HG03442 (cell line): ENCODE measurements around the gene PTPRC.
"Not testable (repeated sequence)": the region's sequence is repeated elsewhere in the genome, so short reads cannot be mapped to it uniquely, and the experiment has no call there.

Experiments used
- ATAC-seq: cut with Tn5 transposase; IDR thresholded peaks from one replicate; pipeline ENCODE4 v1.9.1; 2021; ENCODE audit warnings: mild to moderate bottlenecking, moderate library complexity; ENCODE audit not compliant: unreplicated experiment

Gene PTPRC, protein sequence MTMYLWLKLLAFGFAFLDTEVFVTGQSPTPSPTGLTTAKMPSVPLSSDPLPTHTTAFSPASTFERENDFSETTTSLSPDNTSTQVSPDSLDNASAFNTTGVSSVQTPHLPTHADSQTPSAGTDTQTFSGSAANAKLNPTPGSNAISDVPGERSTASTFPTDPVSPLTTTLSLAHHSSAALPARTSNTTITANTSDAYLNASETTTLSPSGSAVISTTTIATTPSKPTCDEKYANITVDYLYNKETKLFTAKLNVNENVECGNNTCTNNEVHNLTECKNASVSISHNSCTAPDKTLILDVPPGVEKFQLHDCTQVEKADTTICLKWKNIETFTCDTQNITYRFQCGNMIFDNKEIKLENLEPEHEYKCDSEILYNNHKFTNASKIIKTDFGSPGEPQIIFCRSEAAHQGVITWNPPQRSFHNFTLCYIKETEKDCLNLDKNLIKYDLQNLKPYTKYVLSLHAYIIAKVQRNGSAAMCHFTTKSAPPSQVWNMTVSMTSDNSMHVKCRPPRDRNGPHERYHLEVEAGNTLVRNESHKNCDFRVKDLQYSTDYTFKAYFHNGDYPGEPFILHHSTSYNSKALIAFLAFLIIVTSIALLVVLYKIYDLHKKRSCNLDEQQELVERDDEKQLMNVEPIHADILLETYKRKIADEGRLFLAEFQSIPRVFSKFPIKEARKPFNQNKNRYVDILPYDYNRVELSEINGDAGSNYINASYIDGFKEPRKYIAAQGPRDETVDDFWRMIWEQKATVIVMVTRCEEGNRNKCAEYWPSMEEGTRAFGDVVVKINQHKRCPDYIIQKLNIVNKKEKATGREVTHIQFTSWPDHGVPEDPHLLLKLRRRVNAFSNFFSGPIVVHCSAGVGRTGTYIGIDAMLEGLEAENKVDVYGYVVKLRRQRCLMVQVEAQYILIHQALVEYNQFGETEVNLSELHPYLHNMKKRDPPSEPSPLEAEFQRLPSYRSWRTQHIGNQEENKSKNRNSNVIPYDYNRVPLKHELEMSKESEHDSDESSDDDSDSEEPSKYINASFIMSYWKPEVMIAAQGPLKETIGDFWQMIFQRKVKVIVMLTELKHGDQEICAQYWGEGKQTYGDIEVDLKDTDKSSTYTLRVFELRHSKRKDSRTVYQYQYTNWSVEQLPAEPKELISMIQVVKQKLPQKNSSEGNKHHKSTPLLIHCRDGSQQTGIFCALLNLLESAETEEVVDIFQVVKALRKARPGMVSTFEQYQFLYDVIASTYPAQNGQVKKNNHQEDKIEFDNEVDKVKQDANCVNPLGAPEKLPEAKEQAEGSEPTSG (N-terminal part only)

GRCh38 chr1:198638894-198639635, at the start of gene PTPRC:
PTPRC (plus strand) TSS chr1:198639040; CDS start chr1:198639269, 229 bp downstream.
- peak; percentile 68 for ATAC-seq

DNA sequence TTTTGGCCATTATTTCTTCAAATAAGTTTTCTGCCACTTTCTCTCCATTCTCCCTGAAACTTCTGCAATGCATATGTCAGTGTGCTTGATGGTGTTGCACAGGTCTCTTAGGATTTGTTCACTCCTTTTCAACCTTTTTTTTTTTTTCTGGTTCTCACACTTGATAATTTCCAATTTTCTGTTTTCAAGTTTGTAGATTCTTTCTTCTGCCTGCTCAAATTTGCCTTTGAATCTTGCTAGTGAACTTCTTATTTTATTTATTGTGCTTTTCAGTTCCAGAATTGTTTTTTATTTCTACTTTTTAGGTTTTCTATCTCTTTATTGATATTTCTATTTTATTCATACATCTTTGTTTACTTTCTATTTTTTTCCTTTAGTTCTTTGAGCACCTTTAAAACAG, 48.4 kb upstream of the PTPRC start:
- ATAC-seq, result no peak

DNA sequence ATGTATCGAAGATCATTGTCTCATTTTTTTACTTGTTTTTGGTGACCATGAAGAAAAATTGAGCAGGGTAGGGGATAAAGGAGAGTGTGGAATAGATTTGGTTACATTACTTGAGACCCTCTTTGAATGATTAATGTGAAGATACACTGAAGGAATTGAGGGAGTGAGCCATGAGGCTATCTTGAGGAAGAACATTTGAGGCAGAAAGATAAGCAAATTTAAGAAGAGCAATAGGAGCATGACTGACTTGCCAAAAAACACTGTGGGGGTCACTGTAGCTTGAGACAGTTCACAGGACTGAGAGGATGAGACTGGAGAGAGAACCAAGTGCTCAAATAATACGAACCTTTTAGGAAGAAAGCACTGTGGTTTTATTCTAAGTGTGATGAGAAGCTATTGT, 43.1 kb upstream of the PTPRC start:
- ATAC-seq, result no peak

DNA sequence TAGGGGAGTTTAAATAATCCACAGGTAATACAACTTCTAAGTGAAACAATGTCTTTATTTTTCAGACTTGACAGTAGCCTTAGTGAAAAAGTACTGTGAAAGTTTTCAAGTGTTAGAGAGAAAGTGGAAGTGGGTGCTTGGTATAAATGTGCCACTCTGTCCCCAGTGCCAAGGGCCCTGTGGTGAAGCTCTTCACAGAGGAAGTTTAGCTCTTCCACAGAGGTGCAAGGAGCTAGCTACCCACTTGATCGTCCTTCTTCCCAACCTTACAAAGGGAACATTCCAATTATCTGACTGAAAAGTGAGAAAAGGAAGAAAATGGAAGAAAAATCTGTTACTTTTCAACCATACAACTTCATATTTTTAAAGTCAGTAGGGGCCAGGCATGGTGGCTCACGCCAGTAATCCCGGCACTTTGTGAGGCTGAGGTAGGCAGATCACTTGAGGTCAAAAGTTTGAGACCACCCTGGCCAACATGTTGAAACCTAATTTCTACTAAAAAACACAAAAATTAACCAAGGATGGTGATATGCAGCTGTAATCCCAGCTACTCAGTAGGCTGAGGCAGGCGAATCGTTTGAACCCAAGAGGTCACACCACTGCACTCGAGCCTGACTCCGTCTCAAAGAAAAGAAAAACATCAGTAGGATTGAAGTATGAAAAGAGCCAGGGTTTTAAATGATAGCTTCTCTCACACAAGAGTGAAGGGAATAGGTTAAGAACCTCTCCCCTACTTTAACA, 41.0 kb upstream of the PTPRC start:
- peak; percentile 31 for ATAC-seq

GRCh38 chr1:198598796-198599321, 40.0 kb upstream of the PTPRC start:
- ATAC-seq, result peak; percentile 80

GRCh38 chr1:198599749-198600148, 39.1 kb upstream of the PTPRC start:
- ATAC-seq, result no peak

DNA sequence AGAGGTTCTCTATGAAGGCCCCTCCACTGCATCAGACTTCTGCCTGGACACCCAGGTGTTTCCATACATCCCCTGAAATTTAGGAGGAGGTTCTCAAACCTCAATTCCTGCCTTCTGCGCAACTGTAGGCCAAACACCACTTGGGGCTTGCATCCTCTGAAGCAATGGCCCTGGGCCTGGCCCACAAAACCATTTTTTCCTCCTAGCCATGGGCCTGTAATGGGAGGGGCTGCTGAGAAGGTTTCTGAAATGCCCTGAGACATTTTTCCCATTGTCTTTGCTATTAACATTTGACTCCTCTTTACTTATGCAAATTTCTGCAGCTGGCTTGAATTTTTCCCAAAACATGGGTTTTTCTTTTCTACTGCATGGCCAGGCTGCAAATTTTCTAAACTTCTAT, 37.9 kb upstream of the PTPRC start:
- no peak for ATAC-seq

DNA sequence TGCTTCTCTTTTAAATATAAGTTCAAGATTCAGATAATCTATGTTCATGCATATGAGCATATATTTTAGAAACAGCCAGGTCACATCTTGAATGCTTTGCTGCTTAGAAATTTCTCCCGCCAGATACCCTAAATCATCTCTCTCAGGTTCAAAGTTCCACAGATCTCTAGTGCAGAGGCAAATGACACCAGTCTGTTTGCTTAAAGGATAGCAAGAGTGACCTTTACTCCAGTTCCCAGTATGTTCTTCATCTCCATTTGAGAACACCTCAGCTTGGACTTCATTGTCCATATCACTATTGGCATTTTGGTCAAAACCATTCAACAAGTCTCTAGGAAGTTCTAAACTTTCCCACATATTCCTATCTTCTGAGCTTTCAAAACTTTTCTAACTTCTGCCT, 37.5 kb upstream of the PTPRC start:
- not testable (repeated sequence) for ATAC-seq

GRCh38 chr1:198601936-198602889, 36.6 kb upstream of the PTPRC start:
- ATAC-seq, result no peak

DNA sequence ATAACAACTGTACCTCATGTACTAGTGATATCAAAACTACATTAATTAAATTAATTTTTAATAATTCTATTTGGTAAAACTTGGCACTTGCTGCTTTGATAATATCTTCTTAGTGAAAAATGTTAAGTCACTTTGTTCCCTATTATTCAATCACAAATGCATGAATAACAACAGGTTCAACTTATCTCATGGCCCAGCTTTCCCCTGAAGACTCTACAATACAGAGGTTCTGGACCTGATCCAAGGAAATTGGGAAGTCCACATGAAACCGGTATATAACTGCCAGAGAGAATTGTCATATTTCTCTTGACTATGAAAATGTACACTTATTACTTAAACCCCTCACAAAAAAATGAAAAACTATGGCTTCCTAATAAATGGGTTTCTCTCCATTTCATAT, 33.9 kb upstream of the PTPRC start:
- no peak for ATAC-seq

- ATAC-seq, result no peak
Observed at GRCh38 chr1:198605406-198605805, 33.4 kb upstream of the PTPRC start.

DNA sequence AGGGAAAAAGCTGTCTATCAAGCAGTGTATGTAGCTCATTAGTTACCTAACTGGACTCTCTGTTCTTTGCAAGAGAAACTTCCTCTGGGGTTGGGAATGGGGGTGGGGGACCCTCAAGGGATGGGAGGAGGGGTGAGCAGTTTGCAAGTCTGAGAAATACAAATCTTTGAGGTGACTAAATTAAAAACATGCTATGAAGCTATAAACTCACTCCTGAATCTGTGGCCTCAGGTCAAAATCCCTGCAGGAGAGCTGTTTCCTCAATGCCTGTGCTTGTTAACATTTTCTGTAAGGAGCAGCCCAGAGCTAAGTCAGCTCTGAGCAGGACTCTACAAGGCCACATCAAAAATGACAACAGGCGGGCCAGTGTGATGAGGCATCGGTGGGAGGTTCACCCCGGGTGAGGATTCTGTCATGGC, 32.8 kb upstream of the PTPRC start:
- ATAC-seq, result no peak

DNA sequence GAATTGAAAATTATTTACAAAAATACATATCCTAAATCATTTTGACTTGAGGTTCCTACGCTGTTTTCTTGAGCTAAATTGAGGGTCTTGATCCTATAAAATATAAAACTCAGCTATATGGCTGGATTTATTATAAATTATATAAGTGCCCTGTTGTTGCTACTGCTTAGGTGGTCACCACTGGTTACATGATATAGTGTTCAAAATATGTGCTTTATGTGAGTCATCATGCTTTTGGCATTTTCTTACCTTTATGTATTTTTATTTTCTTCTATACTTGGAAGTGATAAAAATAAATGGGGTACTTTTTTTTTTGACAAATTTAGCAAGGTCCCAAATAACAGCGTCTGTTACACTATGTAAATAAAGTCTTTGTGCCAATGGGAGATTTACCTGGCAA, 31.1 kb upstream of the PTPRC start:
- ATAC-seq, result no peak

DNA sequence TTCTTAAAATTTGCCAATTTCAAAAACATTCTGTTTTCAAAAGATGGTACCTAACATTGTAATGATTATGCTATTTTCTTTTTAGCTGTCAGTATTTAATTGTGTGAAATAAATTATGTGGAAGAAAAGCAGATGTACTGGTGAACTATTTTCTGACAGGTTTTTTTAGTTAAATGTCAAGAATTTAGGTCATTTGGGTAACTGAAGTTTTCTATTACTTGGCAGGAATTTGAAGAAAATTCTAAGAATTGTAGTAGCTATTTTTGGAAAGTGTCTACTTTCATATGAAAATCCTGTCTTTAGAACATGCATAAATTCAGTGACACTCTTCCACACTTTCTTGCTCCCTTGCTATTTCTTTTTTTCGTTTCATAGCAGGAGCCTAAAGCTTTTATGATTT, 28.5 kb upstream of the PTPRC start:
- no peak for ATAC-seq

DNA sequence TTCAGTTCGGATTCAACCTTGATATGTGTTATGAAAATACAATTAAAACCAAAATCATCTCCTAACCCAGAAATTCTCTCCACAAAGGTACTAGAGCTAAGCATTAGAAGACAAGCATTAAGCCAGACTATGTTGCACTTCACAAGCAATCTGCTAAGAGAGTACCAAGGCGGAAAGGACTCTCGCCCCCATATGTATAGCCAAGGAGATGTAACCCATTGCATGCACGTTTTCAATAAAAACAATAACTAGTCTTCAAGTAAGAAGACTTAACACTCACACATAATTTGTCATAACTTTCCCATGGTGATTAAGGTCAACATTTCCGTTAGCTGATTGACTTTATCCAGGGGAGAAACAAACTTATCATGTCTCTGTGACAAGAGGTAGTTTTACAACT, 27.6 kb upstream of the PTPRC start:
- ATAC-seq, result no peak

GRCh38 chr1:198612471-198613260, 26.2 kb upstream of the PTPRC start:
- peak; percentile 49 for ATAC-seq

- ATAC-seq, result no peak
Observed at GRCh38 chr1:198617406-198617805, 21.4 kb upstream of the PTPRC start.
